Measurements from ENCODE around the gene TRABD.

Gene TRABD

DNA sequence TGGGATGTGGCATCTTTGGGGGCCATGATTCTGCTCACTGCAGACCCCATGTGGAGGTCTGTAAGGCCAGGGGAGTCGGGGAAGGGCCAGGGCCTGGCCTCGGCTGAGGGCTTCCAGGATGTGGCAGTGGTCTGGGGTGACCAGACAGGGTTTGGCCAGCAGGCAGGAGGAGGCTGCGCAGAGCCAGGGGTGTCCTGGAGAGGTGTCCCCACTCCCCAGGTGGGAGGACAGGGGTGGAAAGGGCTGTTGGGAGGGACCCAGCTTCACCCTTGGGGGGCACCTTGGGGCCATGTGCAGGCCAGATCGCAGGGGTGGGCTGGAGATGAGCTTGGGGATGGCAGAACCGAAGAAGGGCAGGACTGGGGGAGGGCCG lies 11.7 kb upstream of the TRABD start:
- no peak for DNase-seq (ENCODE audit: low spot score)

GRCh38 chr22:50174382-50175190 lies 11.1 kb upstream of the TRABD start:
- no peak for DNase-seq (ENCODE audit: low spot score)

- no peak for DNase-seq (ENCODE audit: low spot score)
These were observed 10.6 kb upstream of the TRABD start for GRCh38 chr22:50175191-50175461.

DNA sequence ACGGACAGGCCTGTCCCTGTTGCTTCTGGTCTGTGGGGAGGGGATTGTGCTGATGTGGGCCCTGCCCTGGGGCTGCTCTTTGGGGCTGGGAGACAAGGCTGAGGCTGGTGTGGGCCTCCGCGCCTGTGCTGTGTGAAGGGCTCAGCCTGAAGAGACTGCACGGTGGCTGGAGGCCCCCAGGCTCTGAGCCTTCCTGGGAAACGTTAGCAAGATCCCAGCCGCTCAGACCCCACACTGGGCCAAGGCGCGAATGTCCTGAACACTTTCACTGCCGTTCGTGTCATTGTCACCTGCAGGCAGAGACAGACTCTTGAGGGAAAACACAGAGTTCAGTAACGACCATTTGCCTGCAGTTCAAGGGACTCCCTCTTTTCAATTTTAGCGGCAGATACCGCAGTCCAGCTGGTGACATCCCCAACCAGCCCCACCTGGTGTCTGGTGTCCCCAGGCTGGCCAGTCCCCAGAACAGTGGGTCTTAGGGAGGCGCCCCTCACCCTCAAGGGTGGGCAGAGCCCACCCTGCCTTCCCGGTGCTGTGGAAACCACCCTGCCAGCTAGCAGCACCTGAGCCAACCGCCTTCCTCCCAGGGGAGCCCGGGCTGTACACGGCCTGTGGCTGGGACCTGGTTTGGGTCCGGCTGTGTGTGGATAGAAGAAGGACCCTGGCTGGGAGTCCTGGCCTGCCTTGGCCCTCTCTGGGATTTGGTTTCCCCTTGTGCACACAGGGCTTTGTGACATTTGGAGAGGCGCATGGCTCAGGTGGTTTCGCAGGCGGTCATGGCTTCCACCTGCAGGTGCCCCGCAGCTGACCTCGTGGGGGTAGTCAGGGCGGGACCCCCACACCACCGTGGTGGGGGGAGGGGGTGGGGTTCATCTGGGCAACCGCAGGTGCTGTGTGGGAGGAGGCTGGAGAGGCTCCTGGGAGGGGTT lies 9.5 kb upstream of the TRABD start:
- no peak for DNase-seq (ENCODE audit: low spot score)

DNA sequence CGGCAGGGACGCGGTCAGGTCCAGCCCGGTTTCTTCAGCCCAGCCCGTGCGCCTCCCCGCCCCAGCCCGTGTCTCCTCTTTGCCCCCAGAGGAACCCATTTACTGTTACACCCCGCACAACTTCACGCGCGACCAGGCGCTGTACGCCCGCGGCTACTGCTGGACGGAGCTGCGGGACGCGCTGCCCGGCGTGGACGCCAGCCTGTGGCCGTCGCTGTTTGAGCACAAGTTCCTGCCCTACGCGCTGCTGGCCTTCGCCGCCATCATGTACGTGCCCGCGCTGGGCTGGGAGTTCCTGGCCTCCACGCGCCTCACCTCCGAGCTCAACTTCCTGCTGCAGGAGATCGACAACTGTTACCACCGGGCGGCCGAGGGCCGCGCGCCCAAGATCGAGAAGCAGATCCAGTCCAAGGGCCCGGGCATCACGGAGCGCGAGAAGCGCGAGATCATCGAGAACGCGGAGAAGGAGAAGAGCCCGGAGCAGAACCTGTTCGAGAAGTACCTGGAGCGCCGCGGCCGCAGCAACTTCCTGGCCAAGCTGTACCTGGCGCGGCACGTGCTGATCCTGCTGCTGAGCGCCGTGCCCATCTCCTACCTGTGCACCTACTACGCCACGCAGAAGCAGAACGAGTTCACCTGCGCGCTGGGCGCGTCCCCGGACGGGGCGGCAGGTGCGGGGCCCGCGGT lies 8.7 kb upstream of the TRABD start:
- DNase-seq (ENCODE audit: low spot score): no peak

DNA sequence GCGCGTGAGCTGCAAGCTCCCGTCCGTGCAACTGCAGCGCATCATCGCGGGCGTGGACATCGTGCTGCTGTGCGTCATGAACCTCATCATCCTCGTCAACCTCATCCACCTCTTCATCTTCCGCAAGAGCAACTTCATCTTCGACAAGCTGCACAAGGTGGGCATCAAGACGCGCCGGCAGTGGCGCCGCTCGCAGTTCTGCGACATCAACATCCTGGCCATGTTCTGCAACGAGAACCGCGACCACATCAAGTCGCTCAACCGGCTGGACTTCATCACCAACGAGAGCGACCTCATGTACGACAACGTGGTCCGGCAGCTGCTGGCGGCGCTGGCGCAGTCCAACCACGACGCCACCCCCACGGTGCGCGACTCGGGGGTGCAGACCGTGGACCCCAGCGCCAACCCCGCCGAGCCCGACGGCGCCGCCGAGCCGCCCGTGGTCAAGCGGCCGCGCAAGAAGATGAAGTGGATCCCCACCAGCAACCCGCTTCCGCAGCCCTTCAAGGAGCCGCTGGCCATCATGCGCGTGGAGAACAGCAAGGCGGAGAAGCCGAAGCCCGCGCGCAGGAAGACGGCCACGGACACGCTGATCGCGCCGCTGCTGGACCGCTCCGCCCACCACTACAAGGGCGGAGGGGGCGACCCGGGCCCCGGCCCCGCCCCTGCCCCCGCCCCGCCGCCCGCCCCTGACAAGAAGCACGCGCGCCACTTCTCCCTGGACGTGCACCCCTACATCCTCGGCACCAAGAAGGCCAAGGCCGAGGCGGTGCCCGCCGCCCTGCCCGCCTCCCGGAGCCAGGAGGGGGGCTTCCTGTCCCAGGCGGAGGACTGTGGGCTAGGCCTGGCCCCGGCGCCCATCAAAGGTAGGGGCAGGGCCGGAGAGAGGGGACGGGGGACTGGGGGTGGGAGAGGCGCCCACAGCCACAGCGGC lies 7.9 kb upstream of the TRABD start:
- DNase-seq (ENCODE audit: low spot score): no peak

- DNase-seq (ENCODE audit: low spot score): no peak
These were observed 7.2 kb upstream of the TRABD start for GRCh38 chr22:50178471-50178864.

- no peak for DNase-seq (ENCODE audit: low spot score)
These were observed 6.5 kb upstream of the TRABD start for GRCh38 chr22:50178871-50179869.

DNA sequence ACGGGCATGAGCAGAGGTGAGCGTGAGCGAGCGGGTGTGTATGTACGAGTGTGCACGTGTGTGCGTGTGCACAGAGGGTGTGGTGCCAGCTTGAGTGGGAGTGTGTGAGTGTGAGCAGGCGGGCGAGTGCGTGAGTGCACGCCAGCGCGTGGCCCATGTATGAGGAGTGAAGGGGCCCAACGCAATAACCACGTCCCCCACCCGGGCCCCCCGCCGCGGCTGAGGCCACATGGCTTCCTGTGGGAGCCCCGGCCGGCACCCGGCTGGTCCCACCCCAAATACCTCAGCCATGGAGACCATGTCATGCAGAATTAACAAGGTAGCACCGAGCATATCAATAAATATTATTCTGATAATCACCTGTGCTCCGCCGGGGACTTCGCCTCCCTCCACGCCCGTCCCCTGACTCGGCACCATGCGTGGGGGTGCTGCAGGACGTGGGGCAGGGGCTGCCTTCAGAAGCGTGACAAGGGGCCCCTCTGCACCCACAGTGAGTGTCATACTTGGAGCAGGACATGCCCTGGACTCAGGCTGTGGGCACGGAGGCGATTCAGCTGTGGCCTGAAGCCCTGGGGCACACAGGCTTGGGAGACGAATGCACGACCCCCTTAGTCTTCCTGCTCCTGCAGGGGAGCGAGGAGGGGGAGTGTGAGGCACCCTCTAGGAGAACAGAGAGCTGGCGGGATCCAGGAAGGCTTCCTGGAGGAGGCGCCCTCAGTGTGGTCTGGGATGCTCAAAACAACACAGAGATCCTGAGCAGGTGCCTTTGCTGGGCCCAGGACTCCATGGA lies 5.6 kb upstream of the TRABD start:
- DNase-seq (ENCODE audit: low spot score): no peak

GRCh38 chr22:50180727-50181521 lies 4.8 kb upstream of the TRABD start:
- no peak for DNase-seq (ENCODE audit: low spot score)

GRCh38 chr22:50182176-50183081 lies 3.3 kb upstream of the TRABD start:
- DNase-seq (ENCODE audit: low spot score): no peak

- no peak for DNase-seq (ENCODE audit: low spot score)
These were observed 2.4 kb upstream of the TRABD start for GRCh38 chr22:50183141-50183971.

GRCh38 chr22:50184004-50184901 lies 1.5 kb upstream of the TRABD start:
- DNase-seq (ENCODE audit: low spot score): peak; percentile 63

- no peak for DNase-seq (ENCODE audit: low spot score)
These were observed 775 bp upstream of the TRABD start for GRCh38 chr22:50184902-50185374.

DNA sequence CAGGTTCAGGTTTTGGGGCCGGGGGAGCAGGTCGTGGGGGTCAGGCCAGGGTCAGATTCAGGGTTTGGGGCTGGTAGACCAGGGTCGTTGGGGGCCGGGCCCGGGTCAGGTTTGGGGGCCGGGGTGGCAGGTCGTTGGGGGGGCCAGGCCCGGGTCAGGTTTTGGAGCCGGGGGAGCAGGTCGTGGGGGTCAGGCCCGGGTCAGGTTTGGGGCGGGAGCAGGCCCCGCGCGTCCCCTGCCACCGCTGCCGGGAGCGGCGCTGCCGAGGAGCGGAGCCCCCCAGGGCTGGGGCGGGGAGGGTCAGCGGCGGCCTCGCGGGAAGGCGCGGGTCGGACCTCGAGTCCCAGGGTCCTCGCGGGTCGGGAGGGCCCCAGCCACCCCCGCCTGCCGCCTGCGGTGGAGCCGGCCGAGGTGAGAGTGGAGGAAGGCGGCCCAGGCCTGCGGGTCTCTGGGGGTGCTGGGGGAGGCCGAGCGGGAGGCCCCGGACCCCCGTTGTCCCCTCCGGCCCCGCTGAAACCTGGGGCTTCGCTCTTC lies 535 bp downstream of the TRABD start:
- DNase-seq (ENCODE audit: low spot score): no peak

Measured in hepatic stellate cell (primary cell).